Astrocyte (in vitro differentiated cells and primary cell): ENCODE measurements around the gene LDAH. TPM values are rescaled to one million over a fixed set of nuclear protein-coding genes. Genes with fewer than 3 reads are reported as not detected.

Experiments
- DNase-seq: peaks from one replicate; pipeline ENCODE4 v3.0.0-alpha.2; 2010; ENCODE audit warnings: low read depth
- FAIRE-seq: peaks from 2 replicates; lab custom pipeline; 2011; peaks lifted over from hg19 to GRCh38; lab: Jason Lieb, UNC
- H2AFZ ChIP-seq: 2 replicates; pipeline ENCODE4 v1.6.0; 2012; ENCODE audit warnings: low read depth, low read length, inconsistent platforms
- H3K27ac ChIP-seq: 2 replicates; pipeline ENCODE4 v1.5.1; 2011; ENCODE audit warnings: low read depth, low read length, inconsistent platforms
- H3K27me3 ChIP-seq: 2 replicates; pipeline ENCODE4 v1.6.0; 2011; ENCODE audit warnings: low read length, inconsistent platforms; ENCODE audit not compliant: insufficient read depth
- H3K36me3 ChIP-seq: 2 replicates; pipeline ENCODE4 v1.5.1; 2011; ENCODE audit warnings: low read length, inconsistent platforms; ENCODE audit not compliant: insufficient read depth
- H3K4me1 ChIP-seq: 2 replicates; pipeline ENCODE4 v1.5.1; 2011; ENCODE audit warnings: low read length, inconsistent platforms; ENCODE audit not compliant: insufficient read depth
- H3K4me2 ChIP-seq: 2 replicates; pipeline ENCODE4 v1.6.0; 2012; ENCODE audit warnings: low read length, inconsistent platforms
- H3K4me3 ChIP-seq: 2 replicates; pipeline ENCODE4 v1.5.1; 2011; ENCODE audit warnings: low read depth, mild to moderate bottlenecking, low read length, inconsistent platforms; ENCODE audit not compliant: insufficient read depth
- H3K79me2 ChIP-seq: 2 replicates; pipeline ENCODE4 v1.6.0; 2012; ENCODE audit warnings: mild to moderate bottlenecking, low read length, inconsistent platforms; ENCODE audit not compliant: insufficient read depth
- H3K9ac ChIP-seq: 2 replicates; pipeline ENCODE4 v1.6.0; 2012; ENCODE audit warnings: mild to moderate bottlenecking, low read length, inconsistent platforms
- H3K9me3 ChIP-seq: 2 replicates; pipeline ENCODE4 v1.5.1; 2012; ENCODE audit warnings: low read depth, mild to moderate bottlenecking, low read length, inconsistent platforms; ENCODE audit not compliant: insufficient read depth
- H4K20me1 ChIP-seq: 2 replicates; pipeline ENCODE4 v1.6.0; 2012; ENCODE audit warnings: low read length, inconsistent platforms; ENCODE audit not compliant: insufficient read depth
- H3K27ac Mint-ChIP-seq: one replicate; pipeline ENCODE4 v1.8.0; 2021; ENCODE audit warnings: mild to moderate bottlenecking, mixed read lengths; ENCODE audit not compliant: unreplicated experiment
- H3K27me3 Mint-ChIP-seq: one replicate; pipeline ENCODE4 v1.8.0; 2021; ENCODE audit warnings: low read depth, mixed read lengths; ENCODE audit not compliant: unreplicated experiment
- H3K36me3 Mint-ChIP-seq: one replicate; pipeline ENCODE4 v1.8.0; 2021; ENCODE audit warnings: low read depth, mixed read lengths; ENCODE audit not compliant: unreplicated experiment
- H3K4me1 Mint-ChIP-seq: one replicate; pipeline ENCODE4 v1.8.0; 2021; ENCODE audit warnings: low read depth, mixed read lengths; ENCODE audit not compliant: unreplicated experiment
- H3K4me3 Mint-ChIP-seq: one replicate; pipeline ENCODE4 v1.8.0; 2021; ENCODE audit warnings: mild to moderate bottlenecking, moderate library complexity, mixed read lengths; ENCODE audit not compliant: unreplicated experiment
- H3K9me3 Mint-ChIP-seq: one replicate; pipeline ENCODE4 v1.8.0; 2021; ENCODE audit warnings: mild to moderate bottlenecking, mixed read lengths; ENCODE audit not compliant: unreplicated experiment
- CTCF ChIP-seq: IDR thresholded peaks from 2 replicates; pipeline ENCODE4 v1.5.1; 2011; ENCODE audit warnings: low read depth, mild to moderate bottlenecking, inconsistent platforms, low read length, moderate library complexity; ENCODE audit not compliant: insufficient read depth
- EZH2 ChIP-seq: IDR thresholded peaks from 2 replicates; pipeline ENCODE4 v1.6.1; 2012; ENCODE audit warnings: mild to moderate bottlenecking, low read length, inconsistent platforms; ENCODE audit not compliant: insufficient read depth
- total RNA-seq: library from RNA; stranded (reverse); gene quantifications from 2 replicates; pipeline ENCODE4 v1.2.1, GENCODE V29; 2021

Gene LDAH
- total RNA-seq, 1 donor from 2014 or later: 19.3 TPM

DNA sequence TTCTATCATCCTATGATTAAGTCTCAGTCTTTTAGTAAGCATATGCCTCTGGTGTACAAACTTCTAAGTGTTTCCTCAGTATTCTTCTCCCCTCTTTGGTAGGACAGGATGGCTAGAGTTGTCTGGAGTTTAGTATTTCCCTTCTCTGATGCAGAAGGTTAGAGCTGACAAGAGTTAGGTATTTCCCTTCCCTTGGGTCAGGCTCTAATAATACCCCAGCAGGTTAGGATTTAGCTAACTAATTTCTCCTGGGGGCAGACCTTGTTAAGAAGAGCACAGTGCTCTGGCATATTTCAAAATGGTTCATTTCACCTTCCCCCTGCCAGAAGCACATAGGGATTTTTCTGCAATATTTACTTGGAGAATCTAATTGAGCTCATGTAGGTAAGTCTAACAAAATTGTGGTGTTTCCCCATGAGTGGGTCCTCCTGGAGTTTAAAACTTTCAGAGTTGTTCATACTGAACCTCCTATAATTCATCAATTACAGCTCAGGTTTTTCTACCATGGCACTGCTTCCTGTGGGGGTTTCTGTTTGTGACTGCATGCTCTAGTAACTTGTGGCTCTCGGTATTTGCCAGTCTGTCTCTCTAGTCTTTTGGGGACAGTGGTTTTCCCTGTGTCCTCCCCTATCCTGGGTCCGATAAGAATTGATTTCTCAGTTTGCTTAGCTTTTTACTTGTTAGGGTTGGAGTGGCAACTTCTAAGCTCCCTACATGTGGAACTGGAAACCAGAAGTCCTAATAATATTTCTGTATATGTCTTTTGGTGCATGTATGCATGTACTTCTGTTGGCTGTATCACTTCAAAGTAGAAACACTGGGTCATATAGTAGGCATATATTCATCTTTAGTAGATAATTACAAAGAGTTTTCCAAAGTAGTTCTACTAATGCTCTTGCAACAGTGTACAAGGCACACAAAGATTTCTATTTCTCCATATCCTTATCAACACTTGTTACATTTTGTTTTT is 78.2 kb downstream of the LDAH start:
- H3K27me3 Mint-ChIP-seq: no peaks in the 10 kb centered on the region
- H3K36me3 Mint-ChIP-seq: no peaks in the 10 kb centered on the region
- H3K9me3 ChIP-seq: no peaks in the 10 kb centered on the region
- no peak overlapping the region for H3K4me3 ChIP-seq
- FAIRE-seq (no peak), DNase-seq (no peak)
- no peaks in the 10 kb centered on the region for H3K27me3 ChIP-seq
- H3K4me1 ChIP-seq: no peaks in the 10 kb centered on the region
- no peak overlapping the region for H2AFZ ChIP-seq
- H4K20me1 ChIP-seq: no peaks in the 10 kb centered on the region
- H3K9me3 Mint-ChIP-seq: peaks cover 2% of the 10 kb centered on the region
- no peak overlapping the region for H3K27ac ChIP-seq
- no peak overlapping the region for H3K4me3 Mint-ChIP-seq
- no peak overlapping the region for H3K4me2 ChIP-seq
- H3K4me1 Mint-ChIP-seq: peaks cover 19% of the 10 kb centered on the region
- H3K36me3 ChIP-seq: no peaks in the 10 kb centered on the region
- no peak overlapping the region for H3K27ac Mint-ChIP-seq
- no peak overlapping the region for H3K9ac ChIP-seq
- TF ChIP-seq EZH2 (no peak), CTCF (no peak)
- H3K79me2 ChIP-seq: no peaks in the 10 kb centered on the region

- Mint-ChIP-seq H3K4me3 (no peak overlapping the region), H3K27ac (no peak overlapping the region), H3K36me3 (peaks cover 3% of the 10 kb centered on the region), H3K27me3 (no peaks in the 10 kb centered on the region), H3K4me1 (peaks cover 2% of the 10 kb centered on the region), H3K9me3 (peaks cover 2% of the 10 kb centered on the region)
- Histone ChIP-seq H3K4me3 (no peak overlapping the region), H2AFZ (no peak overlapping the region), H3K9me3 (no peaks in the 10 kb centered on the region), H3K9ac (no peak overlapping the region), H3K4me2 (no peak overlapping the region), H4K20me1 (no peaks in the 10 kb centered on the region), H3K36me3 (peaks cover 2% of the 10 kb centered on the region), H3K27me3 (no peaks in the 10 kb centered on the region), H3K27ac (no peak overlapping the region), H3K79me2 (no peaks in the 10 kb centered on the region), H3K4me1 (no peaks in the 10 kb centered on the region)
- no peak for TF ChIP-seq EZH2
- no peak for TF ChIP-seq CTCF
- FAIRE-seq (no peak), DNase-seq (no peak)
Observed at GRCh38 chr2:20738772-20739171, 84.1 kb downstream of the LDAH start.

GRCh38 chr2:20737505-20737904 is 85.4 kb downstream of the LDAH start:
- Histone ChIP-seq H3K9ac (no peak overlapping the region), H3K36me3 (peaks cover 2% of the 10 kb centered on the region), H3K27ac (no peak overlapping the region), H3K4me1 (no peaks in the 10 kb centered on the region), H3K79me2 (no peaks in the 10 kb centered on the region), H3K4me2 (no peak overlapping the region), H2AFZ (no peak overlapping the region), H4K20me1 (no peaks in the 10 kb centered on the region), H3K9me3 (no peaks in the 10 kb centered on the region), H3K4me3 (no peak overlapping the region), H3K27me3 (no peaks in the 10 kb centered on the region)
- Mint-ChIP-seq H3K36me3 (peaks cover 3% of the 10 kb centered on the region), H3K27ac (no peak overlapping the region), H3K9me3 (peaks cover 2% of the 10 kb centered on the region), H3K4me3 (no peak overlapping the region), H3K4me1 (no peaks in the 10 kb centered on the region), H3K27me3 (no peaks in the 10 kb centered on the region)
- no peak for DNase-seq
- no peak for TF ChIP-seq CTCF
- no peak for TF ChIP-seq EZH2
- FAIRE-seq: no peak
